Stimulated activated memory B cell treated with anti-CD40 and anti-IgM and Interleukin-4, amounts not matched to agents 10 μg/mL and 1 μg/mL and 100 μg/mL, for 72 hours (primary cell): ENCODE results near the gene TERC.

Experiments
- ATAC-seq: fragments of 150-1000 bp; cut with Tn5 transposase; 2 replicates; pipeline ENCODE4 v1.10.0; 2021
- H3K27ac Mint-ChIP-seq: one replicate; pipeline ENCODE4 v1.8.0; 2022; ENCODE audit warnings: mild to moderate bottlenecking, mixed read lengths
- H3K27me3 Mint-ChIP-seq: one replicate; pipeline ENCODE4 v1.8.0; 2022; ENCODE audit warnings: mixed read lengths
- H3K36me3 Mint-ChIP-seq: one replicate; pipeline ENCODE4 v1.8.0; 2022; ENCODE audit warnings: mixed read lengths
- H3K4me1 Mint-ChIP-seq: one replicate; pipeline ENCODE4 v1.8.0; 2022; ENCODE audit warnings: mixed read lengths
- H3K4me3 Mint-ChIP-seq: one replicate; pipeline ENCODE4 v1.8.0; 2022; ENCODE audit warnings: mild to moderate bottlenecking, moderate library complexity, mixed read lengths
- H3K9me3 Mint-ChIP-seq: one replicate; pipeline ENCODE4 v1.8.0; 2022; ENCODE audit warnings: mixed read lengths

TERC gene

DNA sequence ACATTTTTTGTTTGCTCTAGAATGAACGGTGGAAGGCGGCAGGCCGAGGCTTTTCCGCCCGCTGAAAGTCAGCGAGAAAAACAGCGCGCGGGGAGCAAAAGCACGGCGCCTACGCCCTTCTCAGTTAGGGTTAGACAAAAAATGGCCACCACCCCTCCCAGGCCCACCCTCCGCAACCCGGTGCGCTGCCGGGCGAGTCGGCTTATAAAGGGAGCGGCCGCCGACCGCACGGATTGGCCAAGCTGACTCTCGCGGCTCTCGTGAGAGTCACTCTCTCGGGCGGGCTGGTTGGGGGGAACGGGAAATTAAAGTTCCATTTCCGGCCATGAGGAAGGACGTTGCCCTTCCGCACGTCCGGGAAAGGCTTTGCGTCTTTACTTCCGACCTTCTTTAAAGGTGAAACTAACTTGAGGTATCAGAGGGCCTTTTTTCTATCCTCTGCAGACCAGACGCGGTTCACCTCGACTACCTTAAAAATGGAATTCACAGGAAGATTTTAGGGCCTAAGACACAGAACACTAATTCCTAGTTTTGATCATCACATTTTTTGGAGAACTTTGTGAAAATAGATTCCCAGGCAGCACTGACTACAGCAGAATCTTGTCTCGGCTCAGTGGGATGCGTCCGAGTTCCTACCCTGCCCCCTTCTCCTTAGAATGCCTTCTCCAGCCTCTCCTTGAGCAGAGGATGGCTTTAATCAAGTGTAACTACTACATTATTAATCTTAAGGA is at the start of gene TERC:
TERC (minus strand) TSS at position 179 of the 731 bp plus-strand sequence.
- Mint-ChIP-seq H3K27me3 (no peaks in the 10 kb centered on the region), H3K9me3 (peaks cover 7% of the 10 kb centered on the region), H3K27ac (peak within 1 kb of the TSS; percentile 96), H3K36me3 (no peaks in the 10 kb centered on the region), H3K4me3 (peak within 1 kb of the TSS; percentile 93), H3K4me1 (peaks cover 10% of the 10 kb centered on the region)
- ATAC-seq: peak; percentile 91

DNA sequence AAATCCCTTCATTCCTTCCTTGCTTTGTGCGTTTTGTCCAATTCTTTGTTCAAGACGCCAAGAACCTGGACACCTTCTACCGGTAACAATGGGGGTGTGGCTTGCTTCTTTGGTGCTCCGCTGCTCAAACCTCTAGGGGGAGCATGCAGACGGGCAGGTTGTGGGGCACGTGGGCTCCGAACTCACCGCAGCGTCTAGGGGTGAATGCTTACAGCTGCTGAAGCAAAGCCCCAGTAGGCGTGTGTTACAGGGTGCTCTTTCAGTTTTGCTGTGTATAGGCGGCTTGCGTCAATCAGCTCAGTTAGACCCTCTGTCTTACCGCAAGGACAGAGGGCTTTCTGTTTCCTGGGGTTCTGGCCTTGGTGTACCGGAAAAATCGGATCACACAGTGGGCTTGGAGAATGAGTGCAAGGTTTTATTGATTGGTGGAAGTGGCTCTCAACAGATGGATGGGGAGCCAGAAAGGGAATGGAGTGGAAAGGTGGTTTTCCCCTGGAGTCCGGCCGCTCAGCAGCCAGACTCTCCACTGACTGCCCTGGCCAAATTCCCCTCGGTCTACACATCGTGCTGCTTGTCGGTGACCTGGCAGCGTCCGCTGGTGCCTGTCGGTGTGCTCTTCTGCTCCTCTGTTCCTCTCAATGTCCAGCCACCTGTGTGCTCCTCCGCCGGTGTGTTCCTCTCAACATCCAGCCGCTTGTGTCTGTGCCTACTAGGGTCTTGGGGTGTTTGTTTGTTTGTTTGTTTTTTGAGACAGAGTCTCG is 49.1 kb upstream of the TERC start:
- H3K27me3 Mint-ChIP-seq: no peaks in the 10 kb centered on the region
- peak; percentile 96 for ATAC-seq
- peak overlapping the region; percentile 86 for H3K4me3 Mint-ChIP-seq
- H3K27ac Mint-ChIP-seq: peak overlapping the region; percentile 97
- H3K36me3 Mint-ChIP-seq: peaks cover 12% of the 10 kb centered on the region
- H3K9me3 Mint-ChIP-seq: peaks cover 8% of the 10 kb centered on the region
- H3K4me1 Mint-ChIP-seq: peaks cover 37% of the 10 kb centered on the region

DNA sequence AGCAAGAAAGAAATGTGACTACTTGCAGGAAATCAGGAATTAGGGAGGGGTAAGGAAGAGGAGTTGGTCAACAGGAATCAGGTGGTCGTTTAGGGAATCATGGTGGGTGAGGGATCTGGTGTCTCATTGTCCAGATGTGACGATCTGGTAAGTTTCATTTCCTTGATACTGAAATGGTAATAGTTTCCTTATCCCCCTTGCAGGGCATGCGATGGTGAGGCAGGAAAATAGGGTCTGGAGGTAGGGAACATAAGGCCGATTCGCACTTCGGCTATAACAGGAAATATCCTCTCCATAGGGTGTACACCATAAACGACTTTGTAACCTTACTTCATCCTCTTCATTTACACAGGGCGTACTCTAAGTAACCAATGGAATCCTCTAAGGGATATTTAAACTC is 48.4 kb upstream of the TERC start:
- Mint-ChIP-seq H3K4me3 (peak overlapping the region; percentile 86), H3K9me3 (peaks cover 8% of the 10 kb centered on the region), H3K27ac (peak overlapping the region; percentile 97), H3K4me1 (peaks cover 33% of the 10 kb centered on the region), H3K36me3 (peaks cover 14% of the 10 kb centered on the region), H3K27me3 (no peaks in the 10 kb centered on the region)
- no peak for ATAC-seq

DNA sequence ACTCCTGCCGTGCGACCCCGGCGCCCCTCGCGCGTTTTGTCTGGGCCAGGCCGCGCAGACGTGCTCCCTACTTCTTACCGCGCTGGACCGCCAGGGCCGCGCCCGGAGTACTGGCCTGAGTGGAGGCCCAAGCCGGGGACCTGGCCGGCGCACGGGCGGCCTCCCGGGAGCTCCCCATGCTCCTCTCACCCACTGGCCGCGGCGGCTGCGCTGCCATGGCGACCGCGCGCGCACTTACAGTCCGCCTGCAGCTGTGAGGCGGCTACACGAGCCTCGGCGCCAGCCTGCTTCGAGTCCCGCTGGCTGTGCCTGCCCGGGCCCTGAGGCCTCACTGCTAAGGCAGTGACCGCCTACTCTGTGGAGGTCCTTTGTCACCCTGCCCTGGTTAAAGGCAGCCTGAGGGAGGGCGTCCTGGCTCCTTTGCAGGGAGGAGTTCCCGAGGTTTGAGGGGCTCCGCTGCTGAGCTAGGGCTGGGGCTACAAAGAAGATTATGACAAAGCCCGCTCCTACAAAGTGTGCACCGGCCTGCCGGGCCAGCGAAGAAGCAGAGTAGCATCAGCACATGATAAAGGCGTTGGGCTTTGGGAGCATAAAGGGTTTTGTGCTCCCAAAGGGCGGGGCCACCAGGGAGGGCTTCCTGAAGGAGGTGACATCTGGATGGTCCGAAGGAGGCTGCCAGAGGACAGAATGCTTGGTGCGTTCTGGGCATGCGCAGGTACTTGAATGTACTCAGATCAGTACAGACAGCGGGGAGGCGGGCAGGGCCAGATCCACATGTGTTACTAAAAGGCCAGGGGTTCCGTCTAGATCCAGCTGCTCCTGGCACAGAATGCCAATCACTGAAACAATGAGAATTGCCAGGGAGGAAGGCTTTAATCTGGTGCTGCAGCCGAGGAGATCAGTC is 47.7 kb upstream of the TERC start, which contains the start of the genes LRRC34 and LRRIQ4:
LRRC34 (minus strand) TSS at position 573 of the 904 bp plus-strand sequence; CDS start at position 217, 356 bp downstream.
LRRIQ4 (plus strand) TSS at position 539 of the 904 bp plus-strand sequence. CDS start 9,052 bp downstream, outside the sequence.
- peaks cover 17% of the 10 kb centered on the region for H3K36me3 Mint-ChIP-seq
- H3K27ac Mint-ChIP-seq: peak within 1 kb of the TSS; percentile 97
- peaks cover 31% of the 10 kb centered on the region for H3K4me1 Mint-ChIP-seq
- ATAC-seq: peak; percentile 82
- H3K4me3 Mint-ChIP-seq: peak within 1 kb of the TSS; percentile 86
- no peaks in the 10 kb centered on the region for H3K27me3 Mint-ChIP-seq
- peaks cover 8% of the 10 kb centered on the region for H3K9me3 Mint-ChIP-seq

- peaks cover 31% of the 10 kb centered on the region for H3K4me1 Mint-ChIP-seq
Observed at GRCh38 chr3:169811631-169812331, 46.9 kb upstream of the TERC start.

GRCh38 chr3:169809230-169809795 is 44.5 kb upstream of the TERC start:
- no peak for ATAC-seq
- H3K27ac Mint-ChIP-seq: no peak overlapping the region
- no peak overlapping the region for H3K4me3 Mint-ChIP-seq
- no peaks in the 10 kb centered on the region for H3K9me3 Mint-ChIP-seq
- H3K36me3 Mint-ChIP-seq: peaks cover 5% of the 10 kb centered on the region
- peaks cover 28% of the 10 kb centered on the region for H3K4me1 Mint-ChIP-seq
- no peaks in the 10 kb centered on the region for H3K27me3 Mint-ChIP-seq

More at GRCh38 chr3:169811631-169812331, 46.9 kb upstream of the TERC start:
- Mint-ChIP-seq H3K36me3 (peaks cover 17% of the 10 kb centered on the region), H3K27me3 (no peaks in the 10 kb centered on the region), H3K9me3 (peaks cover 8% of the 10 kb centered on the region), H3K4me3 (peak overlapping the region; percentile 86), H3K27ac (peak overlapping the region; percentile 97)
- peak; percentile 17 for ATAC-seq

- Mint-ChIP-seq H3K4me1 (peaks cover 6% of the 10 kb centered on the region), H3K27me3 (no peaks in the 10 kb centered on the region), H3K9me3 (no peaks in the 10 kb centered on the region), H3K27ac (no peak overlapping the region), H3K36me3 (peaks cover 14% of the 10 kb centered on the region), H3K4me3 (no peak overlapping the region)
- ATAC-seq: no peak
Observed at GRCh38 chr3:169804681-169805080, 39.8 kb upstream of the TERC start.

GRCh38 chr3:169792359-169792758 is 27.5 kb upstream of the TERC start:
- no peak overlapping the region for H3K4me3 Mint-ChIP-seq
- no peak overlapping the region for H3K27ac Mint-ChIP-seq
- no peaks in the 10 kb centered on the region for H3K4me1 Mint-ChIP-seq
- peaks cover 23% of the 10 kb centered on the region for H3K36me3 Mint-ChIP-seq
- no peaks in the 10 kb centered on the region for H3K27me3 Mint-ChIP-seq
- no peak for ATAC-seq
- no peaks in the 10 kb centered on the region for H3K9me3 Mint-ChIP-seq

DNA sequence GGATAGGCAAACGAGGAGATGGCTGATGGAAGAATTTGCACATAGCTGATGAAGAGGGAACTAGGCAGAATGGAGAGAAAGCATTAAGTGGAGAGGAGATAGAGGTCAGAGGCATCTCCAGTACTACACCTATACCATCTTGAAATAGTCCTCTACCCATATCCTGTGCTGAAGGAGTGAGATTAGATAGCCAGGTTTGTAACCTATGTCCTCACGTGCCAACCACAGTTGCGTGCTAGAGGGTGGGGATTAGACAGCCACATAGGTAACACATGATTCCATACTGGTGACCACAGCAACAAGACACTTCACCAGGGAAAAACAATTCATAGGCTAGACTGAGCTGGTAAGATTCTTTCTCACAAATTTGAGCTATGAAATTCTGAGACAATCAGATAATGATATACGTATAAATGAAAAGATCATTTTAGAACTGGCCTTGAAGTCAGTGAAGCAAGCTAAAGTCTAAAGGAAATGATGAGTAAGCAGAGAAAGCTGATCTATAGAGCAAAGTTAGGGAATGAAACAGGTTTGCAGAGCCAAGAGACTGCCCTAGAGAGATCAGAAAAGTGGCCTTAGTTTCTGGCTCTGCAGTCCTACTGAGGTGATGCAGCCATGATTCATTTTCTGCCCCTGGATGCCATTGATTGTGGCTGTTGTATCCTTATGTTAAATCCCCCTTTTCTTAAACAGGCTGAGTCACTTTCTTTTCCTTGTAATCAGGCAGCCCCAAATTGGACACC is 26.0 kb upstream of the TERC start:
- no peaks in the 10 kb centered on the region for H3K9me3 Mint-ChIP-seq
- no peaks in the 10 kb centered on the region for H3K27me3 Mint-ChIP-seq
- no peaks in the 10 kb centered on the region for H3K4me1 Mint-ChIP-seq
- no peak overlapping the region for H3K4me3 Mint-ChIP-seq
- H3K36me3 Mint-ChIP-seq: peaks cover 34% of the 10 kb centered on the region
- peak overlapping the region; percentile 4 for H3K27ac Mint-ChIP-seq
- ATAC-seq: no peak

DNA sequence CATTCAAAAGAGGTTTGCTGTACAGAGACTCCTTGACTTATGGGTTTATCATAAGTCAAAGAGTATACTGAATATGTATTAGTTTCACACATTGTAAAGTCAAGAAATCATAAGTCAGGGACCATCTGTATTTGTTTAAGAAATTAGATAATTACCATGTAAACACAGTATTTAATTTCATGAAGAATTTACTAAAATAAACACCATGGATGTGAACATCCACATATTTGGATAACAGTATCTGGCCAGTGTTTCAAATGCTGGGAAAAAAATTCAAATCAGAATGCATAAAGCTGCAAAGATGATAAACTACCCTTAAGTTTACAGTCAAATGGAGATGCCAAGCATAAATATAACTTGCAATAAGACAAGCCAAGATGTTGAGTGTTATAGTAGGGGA is 25.4 kb upstream of the TERC start:
- no peak overlapping the region for H3K4me3 Mint-ChIP-seq
- H3K36me3 Mint-ChIP-seq: peaks cover 40% of the 10 kb centered on the region
- no peak for ATAC-seq
- no peaks in the 10 kb centered on the region for H3K9me3 Mint-ChIP-seq
- H3K27ac Mint-ChIP-seq: no peak overlapping the region
- H3K27me3 Mint-ChIP-seq: no peaks in the 10 kb centered on the region
- no peaks in the 10 kb centered on the region for H3K4me1 Mint-ChIP-seq

- peaks cover 39% of the 10 kb centered on the region for H3K36me3 Mint-ChIP-seq
- no peak overlapping the region for H3K27ac Mint-ChIP-seq
- H3K27me3 Mint-ChIP-seq: no peaks in the 10 kb centered on the region
Observed at GRCh38 chr3:169787791-169788190, 22.9 kb upstream of the TERC start.

DNA sequence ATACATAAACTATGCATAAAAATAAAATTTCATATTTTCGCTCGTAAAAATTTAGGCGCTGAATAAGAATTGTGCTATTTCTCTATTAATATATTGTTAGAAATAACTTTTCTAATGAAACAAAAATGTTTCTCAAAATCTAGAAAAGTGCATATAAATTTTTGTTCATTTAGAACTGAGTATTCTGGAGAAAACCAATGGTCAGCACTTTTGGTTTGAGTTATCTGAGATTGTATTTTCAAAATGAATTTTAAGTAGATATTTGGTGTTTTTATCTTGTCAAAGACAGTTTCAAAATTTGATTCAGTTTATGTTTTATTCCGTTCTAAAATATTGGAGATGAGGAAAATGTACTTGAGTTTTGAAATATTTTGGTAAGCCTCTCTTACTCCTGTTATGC is 22.3 kb upstream of the TERC start:
- H3K27ac Mint-ChIP-seq: no peak overlapping the region
- peaks cover 34% of the 10 kb centered on the region for H3K36me3 Mint-ChIP-seq
- ATAC-seq: no peak
- H3K4me3 Mint-ChIP-seq: no peak overlapping the region
- H3K27me3 Mint-ChIP-seq: no peaks in the 10 kb centered on the region
- H3K9me3 Mint-ChIP-seq: no peaks in the 10 kb centered on the region
- no peaks in the 10 kb centered on the region for H3K4me1 Mint-ChIP-seq

More at GRCh38 chr3:169787791-169788190, 22.9 kb upstream of the TERC start:
- no peaks in the 10 kb centered on the region for H3K9me3 Mint-ChIP-seq
- no peak overlapping the region for H3K4me3 Mint-ChIP-seq
- ATAC-seq: no peak
- no peaks in the 10 kb centered on the region for H3K4me1 Mint-ChIP-seq

DNA sequence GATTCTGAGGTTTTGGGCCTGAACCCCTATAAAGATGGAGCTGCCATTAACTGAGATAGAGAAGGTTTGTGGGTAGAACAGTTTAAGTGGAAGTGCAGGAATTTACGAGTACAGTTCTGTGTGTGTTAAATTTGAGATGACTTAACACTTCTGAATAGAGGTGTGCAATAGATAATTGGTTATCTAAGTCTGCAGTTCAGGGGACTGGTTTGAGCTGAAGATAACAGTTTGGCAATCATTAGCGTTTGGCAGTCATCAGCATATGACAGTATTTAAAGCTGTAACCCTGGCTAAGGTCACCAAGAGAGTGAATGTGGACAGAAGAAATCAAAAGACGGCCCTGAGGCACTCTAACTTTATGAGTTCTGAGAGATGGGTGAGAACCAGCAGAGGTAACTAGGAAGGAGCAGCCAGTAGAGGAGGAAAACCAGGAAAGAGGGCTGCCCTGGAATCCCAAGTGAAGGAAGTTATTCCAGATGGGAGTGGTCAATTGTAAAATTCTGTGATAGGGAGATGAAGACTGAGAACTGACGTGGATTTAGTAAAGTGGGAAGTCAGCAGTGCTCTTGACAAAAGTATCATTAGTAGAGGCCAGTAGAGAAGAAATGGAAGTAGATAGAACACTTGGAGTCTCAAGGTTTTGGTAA is 16.5 kb upstream of the TERC start:
- Mint-ChIP-seq H3K27ac (no peak overlapping the region), H3K4me1 (peaks cover 10% of the 10 kb centered on the region), H3K9me3 (no peaks in the 10 kb centered on the region), H3K27me3 (no peaks in the 10 kb centered on the region), H3K4me3 (no peak overlapping the region), H3K36me3 (peaks cover 55% of the 10 kb centered on the region)
- ATAC-seq: no peak
